ENCODE data around the gene CBX5.

Gene CBX5

GRCh38 chr12:54258201-54258681, 21.7 kb downstream of the CBX5 start:
- H3K4me3 ChIP-seq (ENCODE audit: low read depth, low read length), result no peak overlapping the region
- no peak for DNase-seq (ENCODE audit: low read depth)
- TF ChIP-seq, protein P1, sequence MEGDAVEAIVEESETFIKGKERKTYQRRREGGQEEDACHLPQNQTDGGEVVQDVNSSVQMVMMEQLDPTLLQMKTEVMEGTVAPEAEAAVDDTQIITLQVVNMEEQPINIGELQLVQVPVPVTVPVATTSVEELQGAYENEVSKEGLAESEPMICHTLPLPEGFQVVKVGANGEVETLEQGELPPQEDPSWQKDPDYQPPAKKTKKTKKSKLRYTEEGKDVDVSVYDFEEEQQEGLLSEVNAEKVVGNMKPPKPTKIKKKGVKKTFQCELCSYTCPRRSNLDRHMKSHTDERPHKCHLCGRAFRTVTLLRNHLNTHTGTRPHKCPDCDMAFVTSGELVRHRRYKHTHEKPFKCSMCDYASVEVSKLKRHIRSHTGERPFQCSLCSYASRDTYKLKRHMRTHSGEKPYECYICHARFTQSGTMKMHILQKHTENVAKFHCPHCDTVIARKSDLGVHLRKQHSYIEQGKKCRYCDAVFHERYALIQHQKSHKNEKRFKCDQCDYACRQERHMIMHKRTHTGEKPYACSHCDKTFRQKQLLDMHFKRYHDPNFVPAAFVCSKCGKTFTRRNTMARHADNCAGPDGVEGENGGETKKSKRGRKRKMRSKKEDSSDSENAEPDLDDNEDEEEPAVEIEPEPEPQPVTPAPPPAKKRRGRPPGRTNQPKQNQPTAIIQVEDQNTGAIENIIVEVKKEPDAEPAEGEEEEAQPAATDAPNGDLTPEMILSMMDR (IDR thresholded peaks at IDR 0.05; ENCODE audit: control insufficient read depth, extremely low read depth, insufficient read depth), result no peak

- TF ChIP-seq, protein P1 (IDR thresholded peaks at IDR 0.05; ENCODE audit: control insufficient read depth, extremely low read depth, insufficient read depth), result no peak
- no peak for DNase-seq (ENCODE audit: low read depth)
Observed at GRCh38 chr12:54257332-54257731, 22.6 kb downstream of the CBX5 start.

GRCh38 chr12:54253240-54253639, 26.7 kb downstream of the CBX5 start:
- no peak overlapping the region for H3K4me3 ChIP-seq (ENCODE audit: low read depth, low read length)
- DNase-seq (ENCODE audit: low read depth), result no peak
- TF ChIP-seq, protein P1 (IDR thresholded peaks at IDR 0.05; ENCODE audit: control insufficient read depth, extremely low read depth, insufficient read depth), result no peak

More at GRCh38 chr12:54257332-54257731, 22.6 kb downstream of the CBX5 start:
- H3K4me3 ChIP-seq (ENCODE audit: low read depth, low read length), result no peak overlapping the region

DNA sequence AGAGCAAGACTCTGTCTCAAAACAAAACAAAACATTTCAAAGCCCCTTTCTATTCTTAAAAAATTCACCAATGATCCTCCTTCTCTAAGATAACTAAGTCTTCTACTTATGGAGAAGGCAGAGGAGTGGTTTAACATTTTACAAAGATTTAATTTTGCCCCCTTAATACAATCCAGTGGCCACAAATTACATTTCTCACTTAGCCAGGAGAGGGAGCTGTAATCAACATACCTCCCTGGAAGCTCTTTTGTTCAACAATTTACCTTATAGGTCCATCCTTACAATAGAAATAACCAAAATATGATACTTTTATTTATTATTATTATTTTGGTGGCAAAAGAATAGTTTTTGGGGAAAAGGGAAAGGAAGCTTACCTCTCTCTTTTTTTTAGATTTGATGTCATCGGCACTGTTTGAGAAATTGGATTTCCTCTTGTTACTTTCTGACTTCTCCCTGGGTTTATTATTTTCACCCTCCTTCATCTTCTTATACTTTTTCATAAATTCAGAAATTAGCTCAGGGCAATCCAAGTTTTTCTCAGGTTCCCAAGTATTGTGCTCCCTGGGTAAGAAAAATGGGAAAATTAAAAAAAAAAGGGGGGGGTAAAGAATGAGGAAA, 28.1 kb downstream of the CBX5 start:
- TF ChIP-seq, protein P1 (IDR thresholded peaks at IDR 0.05; ENCODE audit: control insufficient read depth, extremely low read depth, insufficient read depth), result peak; percentile 56
- DNase-seq (ENCODE audit: low read depth), result no peak
- no peak overlapping the region for H3K4me3 ChIP-seq (ENCODE audit: low read depth, low read length)

DNA sequence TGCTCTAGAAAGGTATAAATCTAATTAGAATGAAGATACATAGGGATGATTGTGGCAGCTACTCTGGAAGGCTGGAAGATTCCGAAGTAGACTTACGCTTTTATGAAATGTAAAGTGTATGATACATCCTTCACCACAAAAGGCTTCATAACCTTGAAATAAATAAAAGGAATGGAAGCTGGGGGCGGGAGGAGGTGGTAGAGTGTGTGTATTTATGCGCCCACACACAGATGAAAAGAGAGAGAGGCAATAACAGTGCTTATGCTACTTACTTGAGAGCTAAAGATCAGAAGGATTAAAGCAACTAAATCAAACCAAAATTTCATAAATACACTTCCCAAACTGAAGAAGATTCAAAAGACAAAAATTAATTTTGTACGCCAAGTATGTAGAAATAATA, 30.4 kb downstream of the CBX5 start:
- DNase-seq (ENCODE audit: low read depth), result no peak
- no peak overlapping the region for H3K4me3 ChIP-seq (ENCODE audit: low read depth, low read length)
- TF ChIP-seq, protein P1 (IDR thresholded peaks at IDR 0.05; ENCODE audit: control insufficient read depth, extremely low read depth, insufficient read depth), result no peak

DNA sequence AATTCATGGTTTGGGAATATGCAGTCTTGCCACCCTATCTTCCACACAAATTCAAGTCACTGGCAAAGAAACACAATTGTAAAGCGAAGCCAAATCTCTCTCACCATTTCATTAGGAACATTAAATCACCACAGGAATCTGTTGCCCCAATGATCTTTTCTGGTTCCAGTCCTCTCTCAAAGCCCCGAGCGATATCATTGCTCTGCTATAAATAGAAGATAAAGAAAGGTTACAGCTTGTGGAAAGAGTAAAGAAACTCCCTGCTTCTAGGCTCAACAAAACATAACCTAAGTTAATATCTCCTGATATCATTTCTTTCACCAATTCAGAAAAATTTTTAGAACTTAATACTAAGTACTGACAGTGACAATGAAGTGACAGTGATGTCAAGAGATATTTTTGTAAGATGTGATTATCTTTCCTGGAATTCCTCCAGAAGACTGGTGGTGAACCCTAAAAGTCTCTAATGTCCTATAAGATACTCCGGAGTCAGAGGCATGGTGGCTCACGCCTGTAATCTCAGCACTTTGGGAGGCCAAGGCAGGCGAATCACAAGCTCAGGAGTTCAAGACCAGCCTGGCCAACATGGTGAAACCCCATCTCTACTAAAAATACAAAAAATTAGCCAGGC, 33.8 kb downstream of the CBX5 start:
- TF ChIP-seq, protein P1 (IDR thresholded peaks at IDR 0.05; ENCODE audit: control insufficient read depth, extremely low read depth, insufficient read depth), result no peak
- DNase-seq (ENCODE audit: low read depth), result no peak

More for the DNA sequence above, 33.8 kb downstream of the CBX5 start:
- no peak overlapping the region for H3K4me3 ChIP-seq (ENCODE audit: low read depth, low read length)
